SK-N-SH (cell line): Measurements from ENCODE around the gene B3GNT5. TPM values are rescaled to one million over a fixed set of nuclear protein-coding genes. Genes with fewer than 3 reads are reported as not detected.

Experiments
- CTCF ChIA-PET: fragments of 300-600, 350-600 bp; formaldehyde crosslinking; extraction: SDS; loops from one replicate; lab custom pipeline; 2021; lab: Yijun Ruan, JAX
- POLR2A ChIA-PET: fragments of 350-600 bp; sonication (Branson Sonifier 250); formaldehyde crosslinking; extraction: SDS; loops from one replicate; lab custom pipeline; 2020; ENCODE audit warnings: antibody characterized with exemption, inconsistent platforms; lab: Yijun Ruan, JAX
- DNase-seq: peaks from one replicate; pipeline ENCODE4 v3.0.0; 2012
- H2AFZ ChIP-seq: fragments of 200-600 bp; sonication (generic); 2 replicates; pipeline ENCODE4 v1.8.1; 2016; ENCODE audit warnings: antibody characterized with exemption, mild to moderate bottlenecking, low read depth
- H3F3A ChIP-seq: fragments of 200-600 bp; sonication (generic); replicated peaks from 2 replicates; pipeline ENCODE3; 2016; ENCODE audit warnings: antibody characterized with exemption, mild to moderate bottlenecking; ENCODE audit not compliant: insufficient read depth
- H3K27ac ChIP-seq, 2 experiments: fragments of 200-500 bp in 1 of 2; fragments of 200-600 bp in 1 of 2; sonication (Bioruptor generic) in 1 of 2; sonication (generic), shearing (Covaris generic) in 1 of 2; 2 replicates each; pipeline versions ENCODE4 v1.5.1 to v1.6.1; 2014 to 2016; ENCODE audit warnings: low read depth in 2 of 2, inconsistent platforms in 1 of 2, low read length in 1 of 2, mild to moderate bottlenecking in 1 of 2, mixed read lengths in 1 of 2
- H3K27me3 ChIP-seq: fragments of 200-600 bp; sonication (generic), shearing (Covaris generic); 2 replicates; pipeline ENCODE4 v1.6.1; 2016; ENCODE audit warnings: mixed run types; ENCODE audit not compliant: insufficient read depth
- H3K36me3 ChIP-seq, 2 experiments: fragments of 200-500 bp in 1 of 2; fragments of 200-600 bp in 1 of 2; sonication (Bioruptor generic) in 1 of 2; sonication (generic) in 1 of 2; replicated peaks in 1 of 2; 2 replicates each; pipeline versions ENCODE3 to v1.5.1; 2014 to 2016; ENCODE audit warnings: low read length in 1 of 2, mild to moderate bottlenecking in 1 of 2; ENCODE audit not compliant: insufficient read depth in 2 of 2, control insufficient read depth in 1 of 2
- H3K4me1 ChIP-seq, 2 experiments: fragments of 200-500 bp in 1 of 2; fragments of 200-600 bp in 1 of 2; sonication (Bioruptor generic) in 1 of 2; sonication (generic), shearing (Covaris generic) in 1 of 2; 2 replicates each; pipeline versions ENCODE4 v1.5.1 to v1.6.1; 2014 to 2016; ENCODE audit warnings: low read depth in 1 of 2, low read length in 1 of 2, mixed run types in 1 of 2; ENCODE audit not compliant: insufficient read depth in 2 of 2, control insufficient read depth in 1 of 2
- H3K4me2 ChIP-seq: fragments of 200-600 bp; sonication (generic), shearing (Covaris generic); 2 replicates; pipeline ENCODE4 v1.6.1; 2017; ENCODE audit warnings: mixed run types
- H3K4me3 ChIP-seq, 2 experiments: fragments of 200-500 bp in 1 of 2; fragments of 200-600 bp in 1 of 2; sonication (Bioruptor generic) in 1 of 2; sonication (generic), shearing (Covaris generic) in 1 of 2; 2 replicates each; pipeline versions ENCODE4 v1.5.1 to v1.8.1; 2014 to 2016; ENCODE audit warnings: low read depth in 2 of 2, inconsistent platforms in 1 of 2, low read length in 1 of 2, mild to moderate bottlenecking in 1 of 2, mixed read lengths in 1 of 2, moderate library complexity in 1 of 2
- H3K79me2 ChIP-seq: fragments of 200-600 bp; sonication (generic); 2 replicates; pipeline ENCODE4 v1.8.1; 2017; ENCODE audit warnings: mild to moderate bottlenecking; ENCODE audit not compliant: insufficient read depth
- H3K9ac ChIP-seq: fragments of 200-600 bp; sonication (generic); 2 replicates; pipeline ENCODE4 v1.6.1; 2017; ENCODE audit warnings: mixed run types
- H3K9me2 ChIP-seq: fragments of 200-600 bp; sonication (generic); 2 replicates; pipeline ENCODE4 v1.6.1; 2017; ENCODE audit warnings: mixed run types
- H3K9me3 ChIP-seq: fragments of 200-600 bp; sonication (generic); 2 replicates; pipeline ENCODE4 v1.6.1; 2017; ENCODE audit warnings: mixed run types, mild to moderate bottlenecking, moderate library complexity
- H4K20me1 ChIP-seq: fragments of 200-600 bp; sonication (generic); 2 replicates; pipeline ENCODE4 v1.6.1; 2017; ENCODE audit warnings: mild to moderate bottlenecking, mixed run types; ENCODE audit not compliant: insufficient read depth
- CTCF ChIP-seq: fragments of 200-600 bp; sonication (generic); IDR thresholded peaks from 2 replicates; pipeline ENCODE4 v1.6.1; 2017; ENCODE audit warnings: antibody characterized with exemption, mild to moderate bottlenecking, moderate library complexity
- EP300 ChIP-seq, 2 experiments: IDR thresholded peaks; 2 replicates each; pipeline versions ENCODE4 v1.4.0 to v1.6.1; 2012; ENCODE audit warnings: borderline replicate concordance in 1 of 2, low read depth in 1 of 2, low read length in 1 of 2
- FOSL2 ChIP-seq: IDR thresholded peaks from 2 replicates; pipeline ENCODE4 v1.4.0; 2012; ENCODE audit warnings: low read depth, mild to moderate bottlenecking, moderate library complexity, borderline replicate concordance
- FOXJ3 ChIP-seq: sonication (generic); formaldehyde crosslinking; IDR thresholded peaks from 2 replicates; pipeline ENCODE4 v1.5.1; 2020; ENCODE audit warnings: mild to moderate bottlenecking, missing genetic modification reagents
- IRF3 ChIP-seq: fragments of 150-350 bp; IDR thresholded peaks from 2 replicates; pipeline ENCODE4 v1.6.1; 2016; ENCODE audit warnings: mild to moderate bottlenecking, low read depth, low read length
- MXI1 ChIP-seq: IDR thresholded peaks from 2 replicates; pipeline ENCODE4 v1.6.1; 2012; ENCODE audit warnings: mild to moderate bottlenecking, low read depth, low read length, improper control_type of control experiment
- NFIC ChIP-seq: IDR thresholded peaks from 2 replicates; pipeline ENCODE4 v1.4.0; 2012; ENCODE audit warnings: borderline replicate concordance
- POLR2AphosphoS5 ChIP-seq: IDR thresholded peaks from 2 replicates; pipeline ENCODE4 v1.6.1; 2012; ENCODE audit warnings: low read depth, low read length
- RAD21 ChIP-seq: IDR thresholded peaks from 2 replicates; pipeline ENCODE4 v1.6.1; 2012; ENCODE audit warnings: mild to moderate bottlenecking, low read length
- RCOR1 ChIP-seq: fragments of 150-350 bp; IDR thresholded peaks from 2 replicates; pipeline ENCODE4 v1.6.1; 2017; ENCODE audit warnings: antibody characterized with exemption, low read length
- REST ChIP-seq: IDR thresholded peaks from 2 replicates; pipeline ENCODE4 v1.6.1; 2012; ENCODE audit warnings: mild to moderate bottlenecking, low read depth, low read length, moderate library complexity
- RFX5 ChIP-seq: IDR thresholded peaks from 2 replicates; pipeline ENCODE4 v1.6.1; 2012; ENCODE audit warnings: mild to moderate bottlenecking, improper control_type of control experiment, low read length
- SMC3 ChIP-seq: IDR thresholded peaks from 2 replicates; pipeline ENCODE4 v1.6.1; 2012; ENCODE audit warnings: low read depth, low read length, improper control_type of control experiment
- TAF1 ChIP-seq: IDR thresholded peaks from 2 replicates; pipeline ENCODE4 v1.6.1; 2012; ENCODE audit warnings: low read depth, mild to moderate bottlenecking, low read length, moderate library complexity, borderline replicate concordance
- TCF12 ChIP-seq: IDR thresholded peaks from 2 replicates; pipeline ENCODE4 v1.4.0; 2012
- YY1 ChIP-seq: IDR thresholded peaks from 2 replicates; pipeline ENCODE4 v1.4.0; 2012; ENCODE audit warnings: low read depth, mild to moderate bottlenecking
- WGBS: methylation state at CpG from one replicate; pipeline ENCODE4 v1.1.6; 2017; ENCODE audit warnings: low lambda C conversion rate; 5-methylcytosine and 5-hydroxymethylcytosine counted together
- polyA plus RNA-seq, 3 experiments: library from polyadenylated mRNA; depleted of rRNA; stranded (reverse); fragments of >200 nt; gene quantifications; 2 replicates each; pipeline ENCODE4 v1.2.3, GENCODE V29; 2012

The B3GNT5 gene
- polyA plus RNA-seq, 1 of the 3 experiments (the other 2 are of a cell fraction): 4.7 TPM

- Histone ChIP-seq H3K36me3 (no peaks in the 10 kb centered on the region), H4K20me1 (no peaks in the 10 kb centered on the region), H3K27me3 (no peaks in the 10 kb centered on the region), H3K9ac (no peak overlapping the region), H3K4me2 (no peak overlapping the region), H3F3A (no peaks in the 10 kb centered on the region), H3K27ac (no peak overlapping the region), H3K79me2 (no peaks in the 10 kb centered on the region), H3K9me3 (no peaks in the 10 kb centered on the region), H3K4me3 (no peak overlapping the region), H2AFZ (no peak overlapping the region), H3K4me1 (no peaks in the 10 kb centered on the region), H3K9me2 (no peaks in the 10 kb centered on the region)
- DNase-seq: no peak
- ChIA-PET CTCF (interaction anchor here (1.0 kb wide), 1 partner anchor 72 kb away, joined by 3 read pairs; no protein-coding TSS in a partner anchor), POLR2A (no interaction called here)
- 86% methylated on average over 6 of the region's 10 CpGs for WGBS
- TF ChIP-seq RFX5 (no peak), FOXJ3 (no peak), SMC3 (no peak), RAD21 (no peak), IRF3 (no peak), RCOR1 (no peak), REST (no peak), MXI1 (no peak), TAF1 (no peak), YY1 (no peak), TCF12 (no peak), CTCF (no peak), POLR2AphosphoS5 (no peak), NFIC (no peak), FOSL2 (no peak), EP300 (IDR thresholded peaks at IDR 0.05; ENCODE audit: borderline replicate concordance in 1 of 2, low read depth in 1 of 2, low read length in 1 of 2) (no peak)
These were observed 65.1 kb downstream of the B3GNT5 start for GRCh38 chr3:183317886-183318865.
